HL-60/S4 treated with phorbol 12-myristate 13-acetate at 8.2 ng/mL for 4 days and 3 days (cell line): ENCODE data around the gene GJC2.

Experiments
- in situ Hi-C: fragments of 300-500 bp; cut with MboI; formaldehyde crosslinking; loops from 2 replicates; pipeline ENCODE4 v1.15.0; 2022; ENCODE audit warnings: low sequenced_read_pairs

GJC2 gene

GRCh38 chr1:228112617-228113016 is 37.1 kb upstream of the GJC2 start:
- in situ Hi-C loops = no loop called here

- in situ Hi-C loops = no loop called here
Observed at GRCh38 chr1:228114827-228115226, 34.9 kb upstream of the GJC2 start.

- in situ Hi-C loops = no loop called here
Observed at GRCh38 chr1:228117335-228117734, 32.4 kb upstream of the GJC2 start.

GRCh38 chr1:228118040-228118439 is 31.7 kb upstream of the GJC2 start:
- in situ Hi-C loops = no loop called here

GRCh38 chr1:228120351-228120750 is 29.4 kb upstream of the GJC2 start:
- in situ Hi-C loops = no loop called here

DNA sequence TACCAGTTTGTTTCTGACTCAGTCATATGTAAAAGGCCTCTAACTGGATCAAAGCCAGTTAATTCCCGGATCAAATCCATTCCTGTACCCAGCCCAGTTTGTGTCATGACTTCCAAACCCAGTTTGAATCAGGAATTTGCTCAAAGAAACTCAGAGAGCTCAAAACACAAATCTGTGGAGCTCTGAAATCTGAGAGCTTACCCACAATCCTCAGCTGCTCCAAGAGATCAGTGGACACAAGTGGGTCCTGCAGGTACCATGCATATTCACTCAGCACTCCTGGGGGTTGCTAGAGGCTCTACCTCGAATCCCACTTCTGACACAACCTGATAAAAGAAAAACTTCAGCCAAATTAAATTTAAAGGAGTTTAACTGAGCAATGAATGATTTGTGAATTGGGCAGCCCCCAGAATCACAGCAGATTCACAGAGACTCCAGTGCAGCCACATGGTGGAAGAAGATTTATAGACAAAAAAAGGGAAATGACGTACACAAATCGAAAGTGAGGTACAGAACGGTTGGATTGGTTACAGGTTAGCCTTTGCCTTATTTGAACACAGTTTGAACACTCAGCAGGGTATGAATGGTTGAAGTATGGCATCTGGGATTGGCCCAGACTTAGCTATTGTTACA is 28.8 kb upstream of the GJC2 start:
- in situ Hi-C loops = no loop called here

DNA sequence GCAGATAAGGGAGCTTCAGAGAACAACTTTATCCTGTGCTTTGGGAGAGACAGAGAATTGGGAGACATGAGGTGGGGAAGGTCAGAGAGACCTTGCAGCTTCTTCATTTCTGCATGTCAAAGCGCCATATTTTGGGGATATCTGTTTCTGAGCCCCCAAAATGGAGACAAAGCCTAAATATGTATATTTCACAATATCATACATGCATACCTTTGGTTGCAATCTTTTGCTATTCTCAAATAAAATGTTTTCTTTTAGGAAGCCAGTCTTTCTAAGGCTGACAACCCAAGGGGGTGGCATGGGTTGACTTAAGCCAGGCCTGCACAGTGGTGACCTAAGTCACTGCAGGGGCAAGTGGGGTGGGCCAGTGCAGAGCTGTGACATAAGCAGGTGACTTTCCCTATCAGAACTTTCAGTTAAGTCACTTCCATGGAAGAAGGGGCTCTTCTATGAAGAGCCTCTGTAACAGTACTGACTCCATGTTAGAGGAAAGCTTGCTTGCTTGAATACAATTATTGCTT is 26.7 kb upstream of the GJC2 start:
- in situ Hi-C loops = no loop called here

- in situ Hi-C loops = no loop called here
Observed at GRCh38 chr1:228123505-228123904, 26.2 kb upstream of the GJC2 start.

GRCh38 chr1:228125185-228125584 is 24.5 kb upstream of the GJC2 start:
- in situ Hi-C loops = no loop called here

DNA sequence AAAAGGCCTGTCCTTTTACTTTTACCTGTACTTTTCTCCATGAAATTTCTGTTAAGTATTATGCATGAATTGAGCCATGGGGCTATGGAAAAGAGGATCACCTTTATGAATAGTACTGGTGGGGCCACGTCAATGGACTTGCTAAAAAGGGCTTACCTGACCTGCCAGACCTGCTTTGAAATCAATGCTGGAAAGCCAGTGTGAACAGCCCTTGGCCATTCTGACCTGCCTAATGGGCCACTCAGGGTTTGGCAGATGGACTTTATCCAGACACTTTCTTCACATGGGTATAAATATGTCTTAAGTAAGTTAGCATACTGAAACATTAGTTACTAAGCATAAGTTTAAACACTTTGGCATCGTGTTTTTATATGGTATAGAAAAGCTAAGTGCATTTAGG is 18.0 kb upstream of the GJC2 start:
- in situ Hi-C loops = no loop called here

DNA sequence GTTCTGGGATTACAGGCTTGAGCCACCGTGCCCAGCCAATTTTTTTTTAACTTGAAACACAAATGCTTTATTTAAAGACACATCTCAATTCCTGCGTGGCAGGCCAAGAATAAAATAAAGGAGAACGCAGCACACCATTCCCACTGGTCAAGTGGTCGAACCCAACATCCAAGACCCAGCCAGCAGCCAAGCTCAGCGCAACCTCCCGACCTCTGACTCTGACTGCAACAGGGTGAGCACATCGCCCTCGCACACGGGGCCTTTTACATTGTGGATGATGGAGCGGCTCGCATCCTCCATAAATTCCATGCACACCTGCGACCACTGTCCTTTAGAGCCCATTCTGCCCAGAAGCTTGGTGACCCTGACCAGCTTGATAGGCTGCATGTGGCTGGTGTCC is 15.1 kb upstream of the GJC2 start:
- in situ Hi-C loops = no loop called here

- in situ Hi-C loops = no loop called here
Observed at GRCh38 chr1:228136901-228137300, 12.8 kb upstream of the GJC2 start.

- in situ Hi-C loops = no loop called here
Observed at GRCh38 chr1:228139406-228139930, 10.3 kb upstream of the GJC2 start.

DNA sequence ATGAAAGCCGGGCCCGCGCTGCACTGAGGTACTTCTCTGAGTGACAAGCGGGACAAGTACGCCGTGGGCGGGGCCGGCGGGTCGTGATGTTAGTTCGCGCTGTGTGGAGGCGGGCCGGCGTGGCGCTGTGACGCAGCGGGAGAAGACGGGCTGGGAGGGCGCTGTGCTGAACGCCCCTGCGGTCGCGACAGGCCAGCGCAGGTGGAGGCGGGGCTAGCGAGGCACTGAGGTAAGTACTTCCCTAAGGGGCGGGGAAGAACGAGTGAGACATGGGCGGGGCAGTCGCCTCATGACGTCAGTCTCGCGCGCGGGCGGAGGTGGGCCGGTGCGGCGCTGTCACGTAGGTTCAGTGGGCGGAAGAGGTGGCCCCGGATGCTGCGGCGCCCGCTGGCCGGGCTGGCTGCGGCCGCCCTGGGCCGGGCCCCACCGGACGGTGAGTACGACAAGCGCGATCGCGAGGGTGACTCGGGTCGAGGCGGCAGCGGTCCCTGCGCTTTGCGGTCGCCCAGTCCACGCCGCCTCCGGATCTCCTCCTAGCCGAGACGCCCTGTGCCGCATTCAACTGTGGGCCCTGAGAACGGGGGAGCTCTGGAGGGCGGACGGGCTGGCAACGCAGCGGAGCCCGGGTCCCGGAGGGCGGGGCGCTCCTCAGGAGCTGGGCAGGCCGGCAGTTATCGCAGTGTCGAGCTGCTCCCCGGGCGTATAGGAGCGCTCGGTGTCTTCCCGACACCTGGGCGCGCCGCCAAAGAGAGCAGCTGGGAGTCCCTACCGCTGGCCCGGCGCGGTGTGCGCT is 9.6 kb upstream of the GJC2 start, which contains the start of gene GUK1:
Gene GUK1 (plus strand): TSS at position 349 of the 793 bp plus-strand sequence. CDS start 24 bp downstream, at position 373.
- in situ Hi-C loops = no loop called here

- in situ Hi-C loops = no loop called here
Observed at GRCh38 chr1:228140724-228141225, 9.0 kb upstream of the GJC2 start.

- in situ Hi-C loops = no loop called here
Observed at GRCh38 chr1:228141226-228142044, 8.3 kb upstream of the GJC2 start.

DNA sequence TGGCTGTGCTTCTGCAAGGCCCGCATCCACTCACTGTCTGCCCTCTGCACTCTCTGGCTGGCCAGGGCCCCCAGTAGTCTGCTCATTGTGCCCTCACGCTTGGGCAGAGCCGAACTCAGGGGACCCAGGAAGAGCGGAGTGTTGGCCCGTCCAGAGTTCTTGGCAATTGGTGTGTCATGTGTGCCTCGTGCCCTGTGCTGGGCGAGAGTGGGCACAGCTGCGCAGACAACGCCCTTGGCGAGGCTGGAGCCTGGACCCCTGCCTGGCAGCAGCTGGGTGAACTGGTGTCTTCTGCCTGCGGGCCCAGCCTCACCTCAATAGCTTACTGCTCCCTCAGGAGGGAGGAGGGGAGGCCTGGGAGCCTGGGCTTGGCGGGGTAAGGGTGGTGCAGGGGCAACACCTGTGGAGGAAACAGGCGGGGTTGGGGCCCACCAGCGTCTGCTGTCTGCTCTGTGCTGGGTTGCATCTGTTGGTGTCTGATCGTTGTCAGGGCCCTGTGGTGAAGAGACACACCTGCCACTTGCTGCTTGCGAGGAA is 7.5 kb upstream of the GJC2 start:
- in situ Hi-C loops = no loop called here

GRCh38 chr1:228142701-228143136 is 7.0 kb upstream of the GJC2 start:
- in situ Hi-C loops = no loop called here

DNA sequence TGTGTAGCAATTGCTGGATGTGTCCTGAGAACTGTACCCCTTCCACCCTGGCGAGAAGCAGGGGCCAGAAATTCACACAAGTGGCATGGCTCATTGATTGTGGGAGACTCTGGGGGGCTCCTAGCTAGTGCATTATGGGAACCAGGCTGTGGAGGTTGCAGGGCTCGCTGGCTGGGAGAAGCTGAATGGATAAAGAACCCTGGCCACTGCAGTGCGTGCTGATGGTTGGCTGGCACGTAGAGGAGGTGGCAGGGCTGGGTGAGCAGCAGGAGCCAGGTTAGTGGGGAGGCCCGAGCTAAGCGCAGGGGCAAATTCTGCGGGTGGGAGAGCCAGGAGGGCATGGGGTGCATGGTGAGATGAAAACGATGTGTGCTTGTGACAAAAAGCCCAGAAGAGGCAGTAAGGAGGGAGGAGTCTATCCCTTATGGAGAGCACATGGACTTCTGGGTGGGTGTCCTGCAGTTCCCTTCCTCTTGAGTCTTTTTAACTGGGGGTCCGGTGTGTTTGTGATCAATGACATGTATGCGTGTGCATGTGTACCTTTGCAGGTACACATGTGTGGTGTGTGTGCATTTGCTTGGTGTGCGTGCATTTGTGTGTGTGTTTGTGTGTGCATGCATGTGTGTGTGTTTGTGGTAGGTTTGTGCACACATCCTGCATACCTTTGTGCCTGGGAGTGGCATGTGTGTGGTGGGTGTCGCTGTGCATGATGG is 6.1 kb upstream of the GJC2 start:
- in situ Hi-C loops = no loop called here
